ENCODE measurements around the gene MRPL55. TPM values are rescaled to one million over a fixed set of nuclear protein-coding genes. Genes with fewer than 3 reads are reported as not detected.

MRPL55 gene
- total RNA-seq, 1 donor, result 51.4 TPM

- no peak overlapping the region for H3K4me3 ChIP-seq (ENCODE audit: insufficient read depth, low read length)
- H4K20me1 ChIP-seq (ENCODE audit: insufficient read depth, low read length), result peaks cover 41% of the 10 kb centered on the region
These were observed 45.8 kb upstream of the MRPL55 start for GRCh38 chr1:228154670-228155571.

DNA sequence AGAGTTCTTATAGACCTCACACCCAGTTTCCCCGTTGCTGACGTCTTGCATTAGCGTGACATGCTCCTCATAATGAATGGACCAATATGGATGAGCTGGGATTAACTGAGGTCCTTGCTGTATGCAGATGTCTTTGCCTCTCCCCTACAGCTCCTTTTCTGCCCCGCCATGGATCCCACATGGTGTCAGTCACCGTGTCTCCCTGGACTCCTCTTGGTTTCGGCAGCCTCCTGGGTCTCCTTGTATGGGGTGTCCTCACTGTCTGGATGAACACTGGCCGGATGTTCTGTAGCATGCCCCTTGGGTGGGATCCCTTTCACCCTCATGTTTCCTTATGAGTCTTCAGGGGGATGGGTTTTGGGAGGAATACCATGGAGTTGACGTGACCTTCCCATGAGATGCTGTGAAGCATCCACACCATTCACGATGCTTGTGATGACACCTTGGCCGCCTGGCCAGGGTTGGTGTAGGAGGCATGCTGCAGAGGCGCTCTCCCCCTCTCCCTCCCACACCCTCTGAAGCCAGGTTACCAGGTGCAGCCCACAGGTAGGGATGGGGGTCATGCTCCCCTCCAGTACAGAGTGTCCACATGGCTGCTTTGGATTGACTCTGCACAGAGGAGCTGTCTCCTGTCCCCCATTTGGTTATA, 45.0 kb upstream of the MRPL55 start:
- no peak overlapping the region for H3K4me3 ChIP-seq (ENCODE audit: insufficient read depth, low read length)
- H3K9me3 ChIP-seq (ENCODE audit: low read depth, low read length), result no peaks in the 10 kb centered on the region
- peaks cover 19% of the 10 kb centered on the region for H3K4me1 ChIP-seq (ENCODE audit: insufficient read depth, low read length)
- H2AFZ ChIP-seq (ENCODE audit: low read length), result no peak overlapping the region
- DNase-seq (ENCODE audit: insufficient read length, low spot score, missing footprints), result peak; percentile 72
- peaks cover 17% of the 10 kb centered on the region for H3K79me2 ChIP-seq (ENCODE audit: insufficient read depth, low read length)
- no peak overlapping the region for H3K4me2 ChIP-seq (ENCODE audit: insufficient read depth, low read length)
- peaks cover 10% of the 10 kb centered on the region for H3K27me3 ChIP-seq (ENCODE audit: insufficient read depth, low read length)
- no peak overlapping the region for H3K27ac ChIP-seq (ENCODE audit: low read depth, low read length)
- no peaks in the 10 kb centered on the region for H3K36me3 ChIP-seq (ENCODE audit: insufficient read depth, low read length)
- TF ChIP-seq, protein P1, sequence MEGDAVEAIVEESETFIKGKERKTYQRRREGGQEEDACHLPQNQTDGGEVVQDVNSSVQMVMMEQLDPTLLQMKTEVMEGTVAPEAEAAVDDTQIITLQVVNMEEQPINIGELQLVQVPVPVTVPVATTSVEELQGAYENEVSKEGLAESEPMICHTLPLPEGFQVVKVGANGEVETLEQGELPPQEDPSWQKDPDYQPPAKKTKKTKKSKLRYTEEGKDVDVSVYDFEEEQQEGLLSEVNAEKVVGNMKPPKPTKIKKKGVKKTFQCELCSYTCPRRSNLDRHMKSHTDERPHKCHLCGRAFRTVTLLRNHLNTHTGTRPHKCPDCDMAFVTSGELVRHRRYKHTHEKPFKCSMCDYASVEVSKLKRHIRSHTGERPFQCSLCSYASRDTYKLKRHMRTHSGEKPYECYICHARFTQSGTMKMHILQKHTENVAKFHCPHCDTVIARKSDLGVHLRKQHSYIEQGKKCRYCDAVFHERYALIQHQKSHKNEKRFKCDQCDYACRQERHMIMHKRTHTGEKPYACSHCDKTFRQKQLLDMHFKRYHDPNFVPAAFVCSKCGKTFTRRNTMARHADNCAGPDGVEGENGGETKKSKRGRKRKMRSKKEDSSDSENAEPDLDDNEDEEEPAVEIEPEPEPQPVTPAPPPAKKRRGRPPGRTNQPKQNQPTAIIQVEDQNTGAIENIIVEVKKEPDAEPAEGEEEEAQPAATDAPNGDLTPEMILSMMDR (IDR thresholded peaks at IDR 0.05; ENCODE audit: extremely low read depth, low read depth, low read length), result no peak
- H4K20me1 ChIP-seq (ENCODE audit: insufficient read depth, low read length), result peaks cover 42% of the 10 kb centered on the region

More at GRCh38 chr1:228154670-228155571, 45.8 kb upstream of the MRPL55 start:
- H3K9me3 ChIP-seq (ENCODE audit: low read depth, low read length), result no peaks in the 10 kb centered on the region
- no peak overlapping the region for H3K27ac ChIP-seq (ENCODE audit: low read depth, low read length)
- no peak overlapping the region for H3K4me2 ChIP-seq (ENCODE audit: insufficient read depth, low read length)
- peak; percentile 74 for DNase-seq (ENCODE audit: insufficient read length, low spot score, missing footprints)
- H3K27me3 ChIP-seq (ENCODE audit: insufficient read depth, low read length), result peaks cover 13% of the 10 kb centered on the region
- TF ChIP-seq, protein P1 (IDR thresholded peaks at IDR 0.05; ENCODE audit: extremely low read depth, low read depth, low read length), result no peak
- peaks cover 17% of the 10 kb centered on the region for H3K4me1 ChIP-seq (ENCODE audit: insufficient read depth, low read length)
- H3K79me2 ChIP-seq (ENCODE audit: insufficient read depth, low read length), result peaks cover 10% of the 10 kb centered on the region
- H2AFZ ChIP-seq (ENCODE audit: low read length), result no peak overlapping the region
- no peaks in the 10 kb centered on the region for H3K36me3 ChIP-seq (ENCODE audit: insufficient read depth, low read length)

- H3K4me3 ChIP-seq (ENCODE audit: insufficient read depth, low read length), result no peak overlapping the region
- peaks cover 19% of the 10 kb centered on the region for H3K4me1 ChIP-seq (ENCODE audit: insufficient read depth, low read length)
- no peak overlapping the region for H3K27ac ChIP-seq (ENCODE audit: low read depth, low read length)
- H3K9me3 ChIP-seq (ENCODE audit: low read depth, low read length), result no peaks in the 10 kb centered on the region
- H3K36me3 ChIP-seq (ENCODE audit: insufficient read depth, low read length), result no peaks in the 10 kb centered on the region
- no peak for DNase-seq (ENCODE audit: insufficient read length, low spot score, missing footprints)
- peaks cover 2% of the 10 kb centered on the region for H3K27me3 ChIP-seq (ENCODE audit: insufficient read depth, low read length)
- TF ChIP-seq, protein P1 (IDR thresholded peaks at IDR 0.05; ENCODE audit: extremely low read depth, low read depth, low read length), result no peak
- H3K79me2 ChIP-seq (ENCODE audit: insufficient read depth, low read length), result peaks cover 29% of the 10 kb centered on the region
- peaks cover 42% of the 10 kb centered on the region for H4K20me1 ChIP-seq (ENCODE audit: insufficient read depth, low read length)
- H3K4me2 ChIP-seq (ENCODE audit: insufficient read depth, low read length), result no peak overlapping the region
- H2AFZ ChIP-seq (ENCODE audit: low read length), result no peak overlapping the region
These were observed 43.8 kb upstream of the MRPL55 start for GRCh38 chr1:228152918-228153258.

All from osteoblast (primary cell).